NT2/D1 (cell line): ENCODE data around the gene ARHGEF26.

Experiments used
- YY1 ChIP-seq: IDR thresholded peaks from 2 replicates; pipeline ENCODE4 v1.6.1; 2011; ENCODE audit not compliant: insufficient read length, insufficient read depth
- ZNF274 ChIP-seq: IDR thresholded peaks from 2 replicates; pipeline ENCODE4 v1.6.1; 2011; ENCODE audit warnings: mild to moderate bottlenecking, low read depth, low read length

- TF ChIP-seq ZNF274 (no peak), YY1 (no peak)
Measured at GRCh38 chr3:154175041-154175440, 53.9 kb downstream of the ARHGEF26 start.
